ENCODE data around the gene MUC4. TPM values are rescaled to one million over a fixed set of nuclear protein-coding genes. Genes with fewer than 3 reads are reported as not detected.
"Not testable (repeated sequence)": the region's sequence is repeated elsewhere in the genome, so short reads cannot be mapped to it uniquely, and the experiment has no call there.

The MUC4 gene
- total RNA-seq, 6 experiments from 2014 or later: not detected

DNA sequence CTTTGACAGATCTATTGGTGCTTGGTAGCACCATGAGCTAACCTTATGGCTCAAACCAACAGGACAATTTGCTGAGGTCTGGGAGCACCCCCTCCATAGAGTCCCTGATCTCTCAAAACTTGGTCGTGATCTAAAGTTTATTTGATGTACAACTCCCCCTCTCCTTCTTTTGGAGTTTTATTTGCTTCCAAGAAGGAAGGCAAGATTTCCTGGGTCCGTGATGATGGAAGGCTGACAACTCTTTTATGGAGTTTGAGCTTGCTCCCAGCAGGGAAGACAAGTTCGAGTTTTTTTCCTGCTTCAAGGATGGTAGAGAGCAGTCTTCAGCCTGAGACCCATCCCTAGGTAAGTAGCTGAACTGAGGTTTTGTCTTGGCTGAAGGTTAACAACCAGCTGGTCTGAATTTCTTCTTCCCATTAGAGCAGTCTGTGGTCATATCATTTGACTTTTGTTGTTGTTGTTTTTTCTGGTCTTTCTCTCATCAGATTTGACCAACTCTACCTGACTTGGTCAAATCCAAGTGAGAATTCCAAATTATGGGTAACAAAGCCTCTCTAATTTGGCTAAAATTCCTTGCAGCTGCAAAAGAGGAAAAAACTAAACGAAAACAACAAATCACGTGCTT lies 93.8 kb downstream of the MUC4 start:
- TF ChIP-seq, protein P1, sequence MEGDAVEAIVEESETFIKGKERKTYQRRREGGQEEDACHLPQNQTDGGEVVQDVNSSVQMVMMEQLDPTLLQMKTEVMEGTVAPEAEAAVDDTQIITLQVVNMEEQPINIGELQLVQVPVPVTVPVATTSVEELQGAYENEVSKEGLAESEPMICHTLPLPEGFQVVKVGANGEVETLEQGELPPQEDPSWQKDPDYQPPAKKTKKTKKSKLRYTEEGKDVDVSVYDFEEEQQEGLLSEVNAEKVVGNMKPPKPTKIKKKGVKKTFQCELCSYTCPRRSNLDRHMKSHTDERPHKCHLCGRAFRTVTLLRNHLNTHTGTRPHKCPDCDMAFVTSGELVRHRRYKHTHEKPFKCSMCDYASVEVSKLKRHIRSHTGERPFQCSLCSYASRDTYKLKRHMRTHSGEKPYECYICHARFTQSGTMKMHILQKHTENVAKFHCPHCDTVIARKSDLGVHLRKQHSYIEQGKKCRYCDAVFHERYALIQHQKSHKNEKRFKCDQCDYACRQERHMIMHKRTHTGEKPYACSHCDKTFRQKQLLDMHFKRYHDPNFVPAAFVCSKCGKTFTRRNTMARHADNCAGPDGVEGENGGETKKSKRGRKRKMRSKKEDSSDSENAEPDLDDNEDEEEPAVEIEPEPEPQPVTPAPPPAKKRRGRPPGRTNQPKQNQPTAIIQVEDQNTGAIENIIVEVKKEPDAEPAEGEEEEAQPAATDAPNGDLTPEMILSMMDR (IDR thresholded peaks at IDR 0.05): no peak
- H3K36me3 Mint-ChIP-seq (ENCODE audit: low read depth): no peaks in the 10 kb centered on the region
- no peak overlapping the region for H3K27ac Mint-ChIP-seq
- DNase-seq: no peak
- H3K9me3 Mint-ChIP-seq: no peaks in the 10 kb centered on the region
- H3K4me3 Mint-ChIP-seq: no peak overlapping the region
- H3K4me1 Mint-ChIP-seq (ENCODE audit: low read depth): no peaks in the 10 kb centered on the region
- H3K27me3 Mint-ChIP-seq (ENCODE audit: insufficient read depth): peaks cover 24% of the 10 kb centered on the region

DNA sequence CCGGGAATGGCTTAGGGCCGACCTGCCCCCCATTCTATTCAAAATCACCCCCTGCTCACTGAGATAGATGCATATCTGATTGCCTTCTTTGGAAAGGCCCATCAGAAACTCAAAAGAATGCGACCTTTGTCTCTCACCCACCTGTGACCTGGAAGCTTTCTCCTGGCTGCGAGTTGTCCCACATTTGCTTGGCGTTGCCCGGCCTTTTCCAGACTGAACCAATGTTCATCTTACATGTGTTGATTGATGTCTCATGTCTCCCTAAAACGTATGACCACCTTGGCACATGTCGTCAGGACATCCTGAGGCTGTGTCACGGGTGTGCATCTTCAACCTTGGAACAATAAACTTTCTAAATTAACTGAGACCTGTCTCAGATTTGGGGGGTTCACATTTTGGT lies 94.3 kb downstream of the MUC4 start:
- H3K4me1 Mint-ChIP-seq (ENCODE audit: low read depth): no peaks in the 10 kb centered on the region
- H3K27ac Mint-ChIP-seq: no peak overlapping the region
- no peak overlapping the region for H3K4me3 Mint-ChIP-seq
- DNase-seq: no peak
- no peaks in the 10 kb centered on the region for H3K36me3 Mint-ChIP-seq (ENCODE audit: low read depth)
- TF ChIP-seq, protein P1 (IDR thresholded peaks at IDR 0.05): no peak
- H3K9me3 Mint-ChIP-seq: no peaks in the 10 kb centered on the region
- peaks cover 24% of the 10 kb centered on the region for H3K27me3 Mint-ChIP-seq (ENCODE audit: insufficient read depth)

DNA sequence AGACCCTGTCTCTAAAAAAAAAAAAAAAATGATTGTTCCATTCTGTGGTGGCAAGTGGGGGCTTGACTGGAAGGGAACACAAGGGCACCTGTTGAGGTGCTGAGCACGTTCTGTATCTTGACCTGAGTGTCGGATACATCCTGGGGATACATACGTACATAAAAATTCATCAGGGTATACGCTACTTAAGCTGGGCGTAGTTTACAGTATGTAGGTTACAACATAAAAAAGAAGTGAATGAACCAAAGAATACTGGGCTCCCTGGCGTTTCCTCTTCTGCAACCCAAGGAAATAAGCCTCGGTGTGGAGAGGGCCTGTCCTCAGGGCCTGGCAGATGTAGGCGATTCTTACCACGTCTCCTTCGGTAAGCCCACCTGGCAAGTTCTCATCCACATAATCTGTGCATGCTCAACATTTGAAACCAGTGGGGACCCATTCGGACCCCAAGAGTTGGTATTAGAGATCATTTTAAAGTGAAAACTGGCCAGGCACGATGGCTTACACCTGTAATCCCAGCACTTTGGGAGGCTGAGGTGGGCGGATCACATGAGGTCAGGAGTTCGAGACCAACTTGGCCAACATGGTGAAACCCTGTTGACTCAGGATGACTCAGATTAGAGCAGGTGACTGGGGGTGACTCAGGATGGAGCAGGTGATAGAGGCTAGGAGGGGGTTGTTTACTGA lies 96.0 kb downstream of the MUC4 start:
- DNase-seq: no peak
- TF ChIP-seq, protein P1 (IDR thresholded peaks at IDR 0.05): no peak
- H3K4me3 Mint-ChIP-seq: no peak overlapping the region
- no peaks in the 10 kb centered on the region for H3K4me1 Mint-ChIP-seq (ENCODE audit: low read depth)
- H3K27ac Mint-ChIP-seq: no peak overlapping the region
- H3K9me3 Mint-ChIP-seq: no peaks in the 10 kb centered on the region
- peaks cover 24% of the 10 kb centered on the region for H3K27me3 Mint-ChIP-seq (ENCODE audit: insufficient read depth)
- H3K36me3 Mint-ChIP-seq (ENCODE audit: low read depth): no peaks in the 10 kb centered on the region

DNA sequence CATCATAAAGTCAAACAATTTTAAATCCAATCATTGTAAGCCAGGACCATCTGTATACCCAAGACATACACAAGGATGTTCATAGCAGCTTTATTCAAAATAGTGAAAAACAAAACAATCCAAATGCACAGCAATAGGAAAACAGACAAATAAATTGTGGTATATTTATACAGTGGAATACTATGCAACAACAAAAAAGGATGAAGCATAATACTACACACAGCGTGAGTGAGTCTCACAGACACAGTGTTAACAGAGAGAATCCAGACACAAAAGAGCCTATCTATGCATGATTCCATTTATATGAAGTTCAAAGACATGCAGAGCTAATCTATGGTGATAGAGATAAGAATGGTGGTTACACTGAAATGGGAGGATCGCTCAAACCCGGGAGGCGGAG lies 96.6 kb downstream of the MUC4 start:
- Mint-ChIP-seq H3K27me3 (ENCODE audit: insufficient read depth) (peaks cover 24% of the 10 kb centered on the region), H3K4me3 (no peak overlapping the region), H3K4me1 (ENCODE audit: low read depth) (no peaks in the 10 kb centered on the region), H3K9me3 (no peaks in the 10 kb centered on the region), H3K27ac (no peak overlapping the region), H3K36me3 (ENCODE audit: low read depth) (no peaks in the 10 kb centered on the region)
- DNase-seq: no peak
- TF ChIP-seq, protein P1 (IDR thresholded peaks at IDR 0.05): no peak

DNA sequence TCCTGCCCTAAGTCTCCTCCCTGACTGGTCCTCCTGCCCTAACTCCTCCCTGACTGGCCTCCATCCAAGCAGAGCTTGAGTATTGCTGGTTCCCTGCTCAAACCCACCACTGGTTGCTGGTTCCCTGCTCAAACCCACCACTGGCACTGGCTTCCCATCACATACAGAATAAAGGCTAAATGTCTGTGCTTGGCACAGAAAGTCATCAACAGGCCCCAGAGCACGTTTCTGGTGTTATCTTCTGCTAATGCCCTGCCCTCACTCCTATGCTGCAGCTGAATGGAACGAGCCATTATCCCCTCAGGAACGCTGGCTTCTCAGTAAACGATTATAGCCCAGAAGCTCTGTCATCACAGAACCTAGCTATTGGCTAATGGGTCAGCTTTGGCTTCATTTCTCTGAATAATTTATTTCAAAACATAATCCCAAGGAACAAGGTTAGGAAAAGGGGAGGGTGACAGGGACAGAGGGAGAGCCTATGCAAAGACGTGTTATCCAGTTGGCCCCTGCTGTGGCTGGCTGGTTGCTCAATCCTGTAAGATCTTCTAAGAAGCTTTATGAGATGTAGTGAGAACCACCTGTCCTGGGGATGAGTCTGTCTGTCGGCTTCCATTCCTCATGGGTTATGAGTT lies 97.2 kb downstream of the MUC4 start:
- no peaks in the 10 kb centered on the region for H3K36me3 Mint-ChIP-seq (ENCODE audit: low read depth)
- no peak for DNase-seq
- peaks cover 23% of the 10 kb centered on the region for H3K27me3 Mint-ChIP-seq (ENCODE audit: insufficient read depth)
- H3K4me1 Mint-ChIP-seq (ENCODE audit: low read depth): no peaks in the 10 kb centered on the region
- no peaks in the 10 kb centered on the region for H3K9me3 Mint-ChIP-seq
- no peak overlapping the region for H3K27ac Mint-ChIP-seq
- TF ChIP-seq, protein P1 (IDR thresholded peaks at IDR 0.05): no peak
- no peak overlapping the region for H3K4me3 Mint-ChIP-seq

DNA sequence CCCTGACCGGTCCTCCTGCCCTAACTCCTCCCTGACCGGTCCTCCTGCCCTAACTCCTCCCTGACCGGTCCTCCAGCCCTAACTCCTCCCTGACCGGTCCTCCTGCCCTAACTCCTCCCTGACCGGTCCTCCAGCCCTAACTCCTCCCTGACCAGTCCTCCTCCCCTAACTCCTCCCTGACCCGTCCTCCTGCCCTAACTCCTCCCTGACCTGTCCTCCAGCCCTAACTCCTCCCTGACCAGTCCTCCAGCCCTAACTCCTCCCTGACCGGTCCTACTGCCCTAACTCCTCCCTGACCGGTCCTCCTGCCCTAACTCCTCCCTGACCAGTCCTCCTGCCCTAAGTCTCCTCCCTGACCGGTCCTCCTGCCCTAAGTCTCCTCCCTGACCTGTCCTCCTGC lies 98.6 kb downstream of the MUC4 start:
- not testable (repeated sequence) for H3K27ac Mint-ChIP-seq, H3K9me3 Mint-ChIP-seq

DNA sequence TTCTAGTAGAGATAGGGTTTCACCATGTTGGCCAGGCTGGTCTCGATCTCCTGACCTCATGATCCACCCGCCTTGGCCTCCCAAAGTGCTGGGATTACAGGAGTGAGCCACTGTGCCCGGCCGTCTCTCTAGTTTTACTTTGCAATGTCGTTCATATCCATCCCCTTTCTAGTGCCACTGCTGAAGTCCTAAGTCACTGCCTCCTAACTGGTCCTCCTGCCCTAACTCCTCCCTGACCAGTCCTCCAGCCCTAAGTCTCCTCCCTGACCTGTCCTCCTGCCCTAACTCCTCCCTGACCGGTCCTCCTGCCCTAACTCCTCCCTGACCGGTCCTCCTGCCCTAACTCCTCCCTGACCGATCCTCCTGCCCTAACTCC lies 99.2 kb downstream of the MUC4 start:
- H3K4me1 Mint-ChIP-seq (ENCODE audit: low read depth); DNase-seq; H3K4me3 Mint-ChIP-seq; H3K9me3 Mint-ChIP-seq; H3K36me3 Mint-ChIP-seq (ENCODE audit: low read depth); H3K27ac Mint-ChIP-seq: not testable (repeated sequence)
- peaks cover 12% of the 10 kb centered on the region for H3K27me3 Mint-ChIP-seq (ENCODE audit: insufficient read depth)

More for the DNA sequence above, 98.6 kb downstream of the MUC4 start:
- not testable (repeated sequence) for H3K4me1 Mint-ChIP-seq (ENCODE audit: low read depth); H3K36me3 Mint-ChIP-seq (ENCODE audit: low read depth); H3K4me3 Mint-ChIP-seq; DNase-seq
- peaks cover 17% of the 10 kb centered on the region for H3K27me3 Mint-ChIP-seq (ENCODE audit: insufficient read depth)
